Measurements from ENCODE around the gene OPHN1.

DNA sequence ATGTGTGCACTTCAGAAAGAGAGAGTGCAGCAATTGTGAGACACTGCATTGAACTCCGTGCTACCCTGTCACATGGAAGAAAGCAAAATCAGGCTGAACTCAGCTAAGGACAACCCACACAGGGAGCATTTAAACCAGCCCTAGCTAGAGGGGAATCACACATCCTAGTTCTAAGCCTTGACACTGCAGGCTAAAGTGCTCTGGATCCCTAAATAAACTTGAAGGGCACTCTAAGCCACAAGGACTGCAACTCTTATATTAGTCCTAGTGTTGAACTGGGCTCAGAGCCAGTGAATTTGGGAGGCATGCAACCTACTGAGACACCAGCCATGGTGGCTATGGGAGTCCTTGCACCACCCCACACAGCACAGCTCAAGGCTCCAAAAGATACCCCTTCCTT lies 311.9 kb downstream of the OPHN1 start:
- no peak for TF ChIP-seq TAF1 (IDR thresholded peaks at IDR 0.05; ENCODE audit: low read depth, low read length)
- no peak for TF ChIP-seq POLR2AphosphoS5 (IDR thresholded peaks at IDR 0.05; ENCODE audit: low read depth, low read length)
- TF ChIP-seq POLR2A (IDR thresholded peaks at IDR 0.05; ENCODE audit: low read depth, low read length), result no peak
- no peak for TF ChIP-seq PAX5 (IDR thresholded peaks at IDR 0.05; ENCODE audit: insufficient read depth, low read length, severe bottlenecking)
- TF ChIP-seq POU2F2 (IDR thresholded peaks at IDR 0.05; ENCODE audit: low read depth, low read length), result no peak
- no peak for TF ChIP-seq SPI1 (IDR thresholded peaks at IDR 0.05; ENCODE audit: low read depth, low read length)
